Occipital lobe (tissue), 2 donors: ENCODE data around the gene GIMAP2. TPM values are rescaled to one million over a fixed set of nuclear protein-coding genes. Genes with fewer than 3 reads are reported as not detected.

Experiments used
- DNase-seq: peaks from one replicate; lab custom pipeline; 2025; lab: John Stamatoyannopoulos, UW
- total RNA-seq: library from RNA; depleted of rRNA; stranded (reverse); fragments of >200 nt; gene quantifications from one replicate; pipeline ENCODE4 v1.2.3, GENCODE V29; 2014

GIMAP2 gene
- total RNA-seq, 1 donor from 2014 or later = 4.4 TPM

GRCh38 chr7:150733482-150734095 is 48.1 kb downstream of the GIMAP2 start:
- DNase-seq = no peak

GRCh38 chr7:150734254-150734653 is 48.7 kb downstream of the GIMAP2 start:
- DNase-seq = no peak

- DNase-seq = no peak
These were observed 50.3 kb downstream of the GIMAP2 start for GRCh38 chr7:150735596-150736358.

- no peak for DNase-seq
These were observed 51.4 kb downstream of the GIMAP2 start for GRCh38 chr7:150736864-150737263.

GRCh38 chr7:150737265-150738055 is 52.0 kb downstream of the GIMAP2 start, which contains the start of gene GIMAP5:
Gene GIMAP5, plus strand, starts transcription at chr7:150737418. Its CDS starts 3,467 bp downstream, at chr7:150740885.
- no peak for DNase-seq

GRCh38 chr7:150738092-150738491 is 52.6 kb downstream of the GIMAP2 start:
- DNase-seq = no peak

GRCh38 chr7:150738591-150739001 is 53.1 kb downstream of the GIMAP2 start:
- DNase-seq = no peak

GRCh38 chr7:150739033-150739432 is 53.5 kb downstream of the GIMAP2 start:
- no peak for DNase-seq

- no peak for DNase-seq
These were observed 54.5 kb downstream of the GIMAP2 start for GRCh38 chr7:150740053-150740452.

- no peak for DNase-seq
These were observed 56.9 kb downstream of the GIMAP2 start for GRCh38 chr7:150742286-150742968.

Other genes with a start within 250 kb of the GIMAP2 start
- gene GIMAP8, start 235.1 kb upstream of the GIMAP2 start, total RNA-seq = 2.8 TPM
- gene GIMAP7, start 170.8 kb upstream of the GIMAP2 start, total RNA-seq = 2.7 TPM
- 11.4 TPM for gene GIMAP4, start 118.3 kb upstream of the GIMAP2 start, total RNA-seq
- 5.5 TPM for gene GIMAP6, start 53.3 kb upstream of the GIMAP2 start, total RNA-seq
- 0.94 TPM for gene GIMAP1, start 30.9 kb downstream of the GIMAP2 start, total RNA-seq
- 3.7 TPM for gene GIMAP5, start 51.7 kb downstream of the GIMAP2 start, total RNA-seq
- 2.3 TPM for gene TMEM176B, start 114.7 kb downstream of the GIMAP2 start, total RNA-seq
- gene TMEM176A, start 115.1 kb downstream of the GIMAP2 start, total RNA-seq = 0.47 TPM
- gene AOC1, start 166.8 kb downstream of the GIMAP2 start, total RNA-seq = not detected